Ascending aorta (tissue), 2 donors: Measurements from ENCODE around the gene CCNA2. TPM values are rescaled to one million over a fixed set of nuclear protein-coding genes. Genes with fewer than 3 reads are reported as not detected.

Source experiments
- DNase-seq, 2 donors: peaks; one replicate each; pipeline ENCODE4 v3.0.0-alpha.2; 2019; ENCODE audit warnings: low spot score in 2 of 2
- H3K27ac ChIP-seq, 2 donors: fragments of 200-600 bp; sonication (generic); one replicate each; pipeline ENCODE4 v1.5.1; 2016 to 2017; ENCODE audit warnings: mild to moderate bottlenecking in 1 of 2
- H3K27me3 ChIP-seq: fragments of 200-600 bp; sonication (generic); one replicate; pipeline ENCODE4 v1.5.1; 2017
- H3K36me3 ChIP-seq, 2 donors: fragments of 200-600 bp; sonication (generic); one replicate each; pipeline ENCODE4 v1.5.1; 2016
- H3K4me1 ChIP-seq, 2 donors: fragments of 200-600 bp; sonication (generic); one replicate each; pipeline ENCODE4 v1.5.1; 2016 to 2017; ENCODE audit warnings: mild to moderate bottlenecking in 1 of 2
- H3K4me3 ChIP-seq, 2 donors: fragments of 200-600 bp; sonication (generic); one replicate each; pipeline ENCODE4 v1.5.1; 2016 to 2017; ENCODE audit warnings: mild to moderate bottlenecking in 1 of 2
- H3K9me3 ChIP-seq, 2 donors: fragments of 200-600 bp; sonication (generic); one replicate each; pipeline ENCODE4 v1.5.1; 2016
- intact Hi-C: fragments of 100-400 bp; cut with DNase I; formaldehyde crosslinking; loops from one replicate; pipeline ENCODE4 v1.15.1; 2023
- total RNA-seq: library from RNA; depleted of rRNA; stranded (reverse); fragments of >200 nt; gene quantifications from one replicate; pipeline ENCODE4 v1.1.0, GENCODE V29; 2016
- TF ChIP-seq, protein P1 (sequence below), 3 experiments: fragments of 200-600 bp in 2 of 3; fragments of 450-650 bp in 1 of 3; sonication (generic) in 2 of 3; IDR thresholded peaks; one replicate each; pipeline ENCODE4 v1.5.1; 2016 to 2019; ENCODE audit warnings: antibody characterized with exemption in 3 of 3, mild to moderate bottlenecking in 1 of 3, moderate library complexity in 1 of 3

Gene CCNA2
- total RNA-seq, 1 donor from 2014 or later: not detected

DNA sequence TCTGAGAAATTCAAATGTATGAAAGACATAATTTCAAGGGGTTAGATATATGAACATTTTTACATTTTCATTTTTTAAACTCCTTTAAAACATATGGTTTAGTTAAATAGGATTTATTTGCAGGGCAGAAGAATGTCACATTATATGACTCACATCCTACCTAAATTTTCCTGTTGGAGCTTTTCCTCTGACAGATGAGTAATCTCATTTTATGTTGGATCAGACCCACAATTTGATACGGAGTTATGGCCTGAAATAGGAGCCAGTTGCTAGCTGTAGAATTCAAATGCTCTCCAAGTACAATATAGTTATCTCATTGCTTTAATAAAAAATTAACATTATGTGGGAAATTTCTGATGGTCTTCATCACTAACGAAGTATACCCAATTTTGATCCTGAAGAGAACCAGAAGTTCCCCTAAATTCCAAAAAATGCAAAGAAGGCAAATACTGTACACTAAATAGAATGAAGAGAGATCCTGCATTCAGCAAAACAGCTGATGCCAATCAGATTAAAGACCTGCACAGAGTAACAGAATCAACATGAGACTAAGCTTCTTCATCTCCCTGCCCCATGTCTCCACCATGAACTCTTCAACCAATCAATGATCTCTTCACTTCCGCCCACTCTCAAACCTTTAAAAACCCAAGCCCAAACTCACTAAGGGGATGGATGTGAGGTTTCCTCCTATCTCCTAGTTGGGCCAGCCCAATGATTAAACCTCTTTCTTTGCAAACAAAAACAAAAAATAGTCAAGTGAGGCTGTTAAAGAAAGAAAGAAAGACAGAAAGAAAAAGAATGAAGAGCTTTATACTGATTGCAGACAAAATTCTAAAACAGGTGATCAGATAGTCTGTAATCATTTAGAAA is 33.5 kb downstream of the CCNA2 start:
- intact Hi-C loops: no loop called here

DNA sequence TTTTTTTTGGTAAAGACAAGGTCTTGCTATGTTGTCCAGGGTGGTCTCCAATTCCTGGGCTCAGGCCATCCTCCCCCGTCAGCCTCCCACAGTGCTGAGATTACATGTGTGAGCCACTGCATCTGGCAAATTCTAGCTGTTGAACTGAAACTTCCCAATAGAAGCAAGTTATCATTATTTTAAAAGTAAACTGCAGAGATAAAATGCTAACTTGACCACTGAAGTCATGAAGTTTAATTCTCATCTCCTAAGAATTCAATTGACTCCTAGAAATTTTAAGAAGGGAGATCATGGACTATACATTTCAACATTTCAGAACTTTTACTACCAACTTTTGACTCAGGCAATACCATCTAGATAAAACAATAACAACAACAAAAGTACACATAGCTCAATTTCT is 34.2 kb downstream of the CCNA2 start:
- no peak overlapping the region for H3K27ac ChIP-seq
- H3K36me3 ChIP-seq: no peaks in the 10 kb centered on the region
- H3K27me3 ChIP-seq: no peaks in the 10 kb centered on the region
- no peaks in the 10 kb centered on the region for H3K9me3 ChIP-seq
- no peaks in the 10 kb centered on the region for H3K4me1 ChIP-seq
- no peak overlapping the region for H3K4me3 ChIP-seq
- DNase-seq: no peak
- intact Hi-C loops: no loop called here
- TF ChIP-seq, protein P1, sequence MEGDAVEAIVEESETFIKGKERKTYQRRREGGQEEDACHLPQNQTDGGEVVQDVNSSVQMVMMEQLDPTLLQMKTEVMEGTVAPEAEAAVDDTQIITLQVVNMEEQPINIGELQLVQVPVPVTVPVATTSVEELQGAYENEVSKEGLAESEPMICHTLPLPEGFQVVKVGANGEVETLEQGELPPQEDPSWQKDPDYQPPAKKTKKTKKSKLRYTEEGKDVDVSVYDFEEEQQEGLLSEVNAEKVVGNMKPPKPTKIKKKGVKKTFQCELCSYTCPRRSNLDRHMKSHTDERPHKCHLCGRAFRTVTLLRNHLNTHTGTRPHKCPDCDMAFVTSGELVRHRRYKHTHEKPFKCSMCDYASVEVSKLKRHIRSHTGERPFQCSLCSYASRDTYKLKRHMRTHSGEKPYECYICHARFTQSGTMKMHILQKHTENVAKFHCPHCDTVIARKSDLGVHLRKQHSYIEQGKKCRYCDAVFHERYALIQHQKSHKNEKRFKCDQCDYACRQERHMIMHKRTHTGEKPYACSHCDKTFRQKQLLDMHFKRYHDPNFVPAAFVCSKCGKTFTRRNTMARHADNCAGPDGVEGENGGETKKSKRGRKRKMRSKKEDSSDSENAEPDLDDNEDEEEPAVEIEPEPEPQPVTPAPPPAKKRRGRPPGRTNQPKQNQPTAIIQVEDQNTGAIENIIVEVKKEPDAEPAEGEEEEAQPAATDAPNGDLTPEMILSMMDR (IDR thresholded peaks at IDR 0.05): no peak

More for the DNA sequence above, 33.5 kb downstream of the CCNA2 start:
- H3K4me1 ChIP-seq: no peaks in the 10 kb centered on the region
- no peak overlapping the region for H3K27ac ChIP-seq
- H3K9me3 ChIP-seq: no peaks in the 10 kb centered on the region
- TF ChIP-seq, protein P1 (IDR thresholded peaks at IDR 0.05): no peak
- no peaks in the 10 kb centered on the region for H3K36me3 ChIP-seq
- H3K27me3 ChIP-seq: no peaks in the 10 kb centered on the region
- H3K4me3 ChIP-seq: no peak overlapping the region
- no peak for DNase-seq

DNA sequence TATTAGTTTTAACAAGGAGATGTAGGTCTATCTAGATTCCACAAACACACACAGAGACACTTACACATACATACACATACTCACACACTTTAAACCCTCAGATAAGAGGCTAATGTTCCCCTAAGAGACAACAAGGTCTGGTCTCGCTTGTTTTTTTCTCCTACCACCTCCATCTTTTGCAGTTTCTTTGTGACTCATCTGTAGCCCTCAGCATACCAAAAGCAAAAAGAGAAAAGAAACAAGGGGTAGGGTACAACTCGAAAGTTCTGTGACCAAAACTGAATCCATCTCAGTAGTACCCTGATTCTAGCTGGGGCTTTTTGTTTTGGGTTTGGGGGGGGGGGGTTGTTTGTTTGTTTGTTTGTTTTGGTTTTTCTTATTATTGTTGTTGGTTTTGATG is 34.8 kb downstream of the CCNA2 start:
- Histone ChIP-seq H3K4me1 (no peaks in the 10 kb centered on the region), H3K27ac (no peak overlapping the region), H3K9me3 (no peaks in the 10 kb centered on the region), H3K4me3 (no peak overlapping the region), H3K27me3 (no peaks in the 10 kb centered on the region), H3K36me3 (no peaks in the 10 kb centered on the region)
- intact Hi-C loops: no loop called here
- no peak for DNase-seq
- TF ChIP-seq, protein P1 (IDR thresholded peaks at IDR 0.05): no peak

DNA sequence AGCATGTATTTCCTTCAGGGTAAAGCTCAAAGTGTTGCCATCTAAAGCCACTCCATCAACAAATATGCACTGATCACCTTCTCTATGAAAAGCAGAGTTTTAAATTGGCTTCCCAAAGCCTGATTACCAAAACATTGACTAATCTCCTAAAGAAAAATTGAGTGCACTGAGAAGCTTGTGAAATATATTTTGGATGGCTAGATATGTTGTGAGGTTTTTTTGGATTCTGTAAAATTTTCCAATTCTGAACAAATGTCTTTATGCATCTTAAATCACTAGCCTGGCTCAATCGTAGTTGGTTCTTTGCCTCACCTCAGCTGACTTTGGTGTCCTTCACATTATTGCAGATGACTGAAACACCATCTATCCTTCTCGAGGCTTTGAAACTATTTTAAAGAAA is 37.5 kb downstream of the CCNA2 start:
- intact Hi-C loops: no loop called here

DNA sequence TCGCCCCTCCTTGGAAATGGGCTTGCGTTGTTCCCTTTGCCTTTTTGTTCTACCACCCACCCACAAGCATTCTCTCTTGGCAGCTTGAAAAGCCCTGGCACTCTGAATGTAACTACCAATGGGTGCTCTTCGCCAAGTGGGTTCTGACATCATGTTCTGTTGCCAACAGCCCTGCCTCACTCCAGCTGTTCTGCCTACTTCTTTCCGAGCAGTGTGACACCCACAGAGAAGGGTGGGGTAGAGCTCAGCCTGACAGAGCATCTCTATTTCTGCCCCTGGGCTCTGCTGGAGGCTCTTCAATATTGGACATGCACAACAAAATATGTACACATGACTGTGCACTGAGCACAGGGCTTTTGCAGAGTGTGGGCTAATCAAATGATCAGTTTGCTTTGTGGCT is 38.2 kb downstream of the CCNA2 start:
- H3K4me1 ChIP-seq: no peaks in the 10 kb centered on the region
- no peak overlapping the region for H3K4me3 ChIP-seq
- no peaks in the 10 kb centered on the region for H3K9me3 ChIP-seq
- no peaks in the 10 kb centered on the region for H3K27me3 ChIP-seq
- no peak for DNase-seq
- no peak overlapping the region for H3K27ac ChIP-seq
- H3K36me3 ChIP-seq: no peaks in the 10 kb centered on the region
- intact Hi-C loops: no loop called here
- TF ChIP-seq, protein P1 (IDR thresholded peaks at IDR 0.05): no peak

More for the DNA sequence above, 37.5 kb downstream of the CCNA2 start:
- Histone ChIP-seq H3K36me3 (no peaks in the 10 kb centered on the region), H3K27ac (no peak overlapping the region), H3K27me3 (no peaks in the 10 kb centered on the region), H3K4me3 (no peak overlapping the region), H3K9me3 (no peaks in the 10 kb centered on the region), H3K4me1 (no peaks in the 10 kb centered on the region)
- DNase-seq: no peak
- TF ChIP-seq, protein P1 (IDR thresholded peaks at IDR 0.05): no peak
